ENCODE measurements around the gene SERTAD2.

DNA sequence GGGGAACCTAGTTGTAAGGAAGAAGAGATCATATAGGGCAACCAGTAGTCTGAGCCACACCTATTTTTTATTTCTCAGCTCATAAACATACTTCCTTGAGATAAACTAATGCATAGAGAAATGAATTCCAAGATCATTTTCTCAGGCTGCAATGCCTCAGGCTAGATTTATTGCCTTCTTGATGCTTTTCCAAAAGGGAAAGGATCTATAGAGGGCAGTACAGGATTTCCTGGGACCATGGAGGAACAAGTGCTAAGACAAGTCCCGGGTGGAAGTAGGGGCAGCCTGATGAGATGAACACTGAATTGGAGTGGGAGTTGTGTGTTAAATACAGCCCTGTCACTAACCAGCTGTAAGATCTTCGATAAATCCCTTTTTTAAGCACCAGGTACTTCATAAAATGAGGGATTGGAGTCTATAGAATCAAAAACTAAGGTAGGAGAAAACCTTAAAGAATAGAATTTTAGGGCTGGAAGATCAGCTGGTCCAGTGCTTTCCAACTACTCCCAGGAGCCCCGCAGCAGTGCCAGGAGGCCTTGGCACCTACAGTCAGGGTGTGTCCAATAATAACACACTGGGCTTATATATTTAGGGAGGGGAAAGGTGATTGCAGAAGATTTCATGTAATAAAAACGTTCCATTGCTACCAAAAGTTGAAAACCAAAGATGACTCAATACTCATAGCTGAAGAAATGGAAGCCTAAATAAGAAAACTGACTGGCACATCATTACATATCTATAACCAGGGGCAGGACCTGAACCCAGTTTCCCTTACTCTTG is 58.1 kb downstream of the SERTAD2 start:
- TF ChIP-seq, protein P1, sequence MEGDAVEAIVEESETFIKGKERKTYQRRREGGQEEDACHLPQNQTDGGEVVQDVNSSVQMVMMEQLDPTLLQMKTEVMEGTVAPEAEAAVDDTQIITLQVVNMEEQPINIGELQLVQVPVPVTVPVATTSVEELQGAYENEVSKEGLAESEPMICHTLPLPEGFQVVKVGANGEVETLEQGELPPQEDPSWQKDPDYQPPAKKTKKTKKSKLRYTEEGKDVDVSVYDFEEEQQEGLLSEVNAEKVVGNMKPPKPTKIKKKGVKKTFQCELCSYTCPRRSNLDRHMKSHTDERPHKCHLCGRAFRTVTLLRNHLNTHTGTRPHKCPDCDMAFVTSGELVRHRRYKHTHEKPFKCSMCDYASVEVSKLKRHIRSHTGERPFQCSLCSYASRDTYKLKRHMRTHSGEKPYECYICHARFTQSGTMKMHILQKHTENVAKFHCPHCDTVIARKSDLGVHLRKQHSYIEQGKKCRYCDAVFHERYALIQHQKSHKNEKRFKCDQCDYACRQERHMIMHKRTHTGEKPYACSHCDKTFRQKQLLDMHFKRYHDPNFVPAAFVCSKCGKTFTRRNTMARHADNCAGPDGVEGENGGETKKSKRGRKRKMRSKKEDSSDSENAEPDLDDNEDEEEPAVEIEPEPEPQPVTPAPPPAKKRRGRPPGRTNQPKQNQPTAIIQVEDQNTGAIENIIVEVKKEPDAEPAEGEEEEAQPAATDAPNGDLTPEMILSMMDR (IDR thresholded peaks at IDR 0.05; ENCODE audit: insufficient read depth, low read depth, low read length) = no peak
- no peak for TF ChIP-seq EZH2 (IDR thresholded peaks at IDR 0.05; ENCODE audit: insufficient read depth, low read length)

Measured in astrocyte (in vitro differentiated cells and primary cell).